GM08714 (cell line): ENCODE results near the gene TRPM1.

ENCODE experiments used
- H3K4me3 ChIP-seq: fragments of 200-500 bp; sonication (Bioruptor generic); 2 replicates; pipeline ENCODE4 v1.5.1; 2014; ENCODE audit warnings: mild to moderate bottlenecking, low read length, inconsistent platforms
- ZNF274 ChIP-seq: IDR thresholded peaks from 2 replicates; pipeline ENCODE4 v1.6.1; 2012; ENCODE audit warnings: mild to moderate bottlenecking, low read depth, low read length

Gene TRPM1

DNA sequence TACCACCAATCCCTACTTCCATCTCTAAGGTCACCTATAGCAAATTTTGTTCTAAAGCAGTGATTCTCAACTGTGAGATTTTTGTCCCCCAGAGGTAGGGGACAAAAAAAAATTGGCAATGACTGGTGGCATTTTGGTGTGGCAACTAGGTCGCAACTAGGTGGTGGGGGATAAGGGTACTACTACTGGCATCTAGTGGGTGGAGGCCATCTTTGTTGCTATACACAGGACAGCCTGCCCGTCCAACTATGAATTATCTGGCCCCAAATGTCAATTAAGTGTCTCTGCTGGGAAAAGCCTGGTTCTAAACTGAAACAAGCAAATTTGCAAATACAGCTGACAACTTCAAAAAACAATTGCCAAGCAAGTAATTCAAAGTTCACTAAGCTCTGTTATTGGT lies 111.5 kb downstream of the TRPM1 start:
- H3K4me3 ChIP-seq = peak overlapping the region; percentile 97
- no peak for TF ChIP-seq ZNF274

DNA sequence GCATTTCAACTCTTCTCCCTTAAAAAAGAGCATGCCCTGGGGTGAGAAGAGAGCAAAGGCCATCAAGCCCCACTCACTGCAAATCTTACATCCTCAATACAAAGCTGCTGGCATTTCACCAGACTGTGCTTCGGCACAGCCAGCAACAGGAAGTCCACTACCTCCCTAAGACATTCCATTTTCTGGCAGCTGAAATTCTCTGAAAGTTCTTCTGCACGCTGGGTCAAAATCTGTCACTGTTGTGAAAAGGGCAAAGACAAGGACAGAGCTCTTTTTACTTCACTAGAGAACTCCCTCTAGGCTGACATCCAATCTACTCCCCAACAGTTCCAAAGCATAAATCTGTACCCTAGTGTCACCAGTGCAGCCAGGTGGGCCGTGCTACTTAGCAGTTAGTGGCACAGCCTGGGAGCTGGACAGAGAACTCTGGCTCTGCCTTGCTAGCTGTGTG lies 116.4 kb downstream of the TRPM1 start:
- no peak for TF ChIP-seq ZNF274
- H3K4me3 ChIP-seq = peak overlapping the region; percentile 25; the same call in 1 of the 2 replicates

DNA sequence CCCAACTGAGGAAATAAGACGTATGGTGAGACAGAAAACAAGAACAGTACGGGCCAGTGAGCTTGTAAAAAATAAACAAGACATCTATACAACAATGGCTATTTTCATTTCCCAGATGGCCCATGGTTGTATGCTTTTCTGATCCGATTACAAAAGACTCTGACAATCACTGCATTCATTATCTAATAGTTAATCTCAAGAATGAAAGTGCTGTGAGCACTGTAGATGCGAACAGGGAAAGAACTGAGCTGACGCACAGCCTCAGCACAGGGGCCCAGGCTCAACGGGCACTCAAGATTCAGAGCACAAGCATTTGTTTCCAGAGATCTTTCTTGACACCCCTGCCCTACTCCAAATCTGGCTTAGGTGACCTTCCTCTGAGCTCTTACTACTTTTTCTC lies 117.0 kb downstream of the TRPM1 start:
- H3K4me3 ChIP-seq = peak overlapping the region; percentile 25; the same call in 1 of the 2 replicates
- TF ChIP-seq ZNF274 = no peak

DNA sequence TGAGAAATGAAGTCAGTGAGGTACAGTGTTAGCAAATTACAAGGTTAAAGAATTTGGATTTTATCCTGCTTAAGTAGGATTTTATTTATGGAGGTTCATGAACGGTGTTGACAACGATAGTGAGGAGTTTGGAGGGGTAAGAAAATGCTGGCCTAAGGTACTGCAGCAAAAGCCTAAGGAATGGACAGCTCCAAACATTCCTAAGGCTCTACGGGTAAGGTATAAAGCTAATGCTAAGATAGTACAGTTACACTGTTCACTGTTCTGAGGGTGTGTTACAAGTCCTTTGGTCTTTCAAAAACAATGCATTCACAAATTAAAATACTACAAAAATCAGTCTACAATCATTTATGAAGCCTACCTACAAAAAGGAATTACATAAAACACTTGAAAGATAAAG lies 117.4 kb downstream of the TRPM1 start:
- no peak for TF ChIP-seq ZNF274
- H3K4me3 ChIP-seq = no peak overlapping the region

DNA sequence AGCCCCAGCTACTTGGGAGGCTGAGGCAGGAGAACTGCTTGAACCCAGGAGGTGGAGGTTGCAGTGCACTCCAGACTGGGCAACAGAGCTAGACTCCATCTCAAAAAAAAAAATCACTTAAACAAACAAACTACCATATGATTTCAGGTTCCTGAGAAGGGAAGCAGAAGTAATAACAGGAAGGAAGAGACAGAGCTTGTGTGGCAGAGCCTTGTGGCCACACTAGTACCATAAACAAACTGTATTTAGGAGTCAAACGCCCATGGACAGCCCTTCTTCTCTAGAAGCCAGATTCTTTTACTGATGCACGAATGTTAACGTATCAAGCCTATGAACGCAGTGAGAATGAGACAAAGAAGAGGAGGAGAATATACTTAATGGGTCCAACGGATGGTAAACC lies 122.1 kb downstream of the TRPM1 start:
- no peak overlapping the region for H3K4me3 ChIP-seq
- no peak for TF ChIP-seq ZNF274

DNA sequence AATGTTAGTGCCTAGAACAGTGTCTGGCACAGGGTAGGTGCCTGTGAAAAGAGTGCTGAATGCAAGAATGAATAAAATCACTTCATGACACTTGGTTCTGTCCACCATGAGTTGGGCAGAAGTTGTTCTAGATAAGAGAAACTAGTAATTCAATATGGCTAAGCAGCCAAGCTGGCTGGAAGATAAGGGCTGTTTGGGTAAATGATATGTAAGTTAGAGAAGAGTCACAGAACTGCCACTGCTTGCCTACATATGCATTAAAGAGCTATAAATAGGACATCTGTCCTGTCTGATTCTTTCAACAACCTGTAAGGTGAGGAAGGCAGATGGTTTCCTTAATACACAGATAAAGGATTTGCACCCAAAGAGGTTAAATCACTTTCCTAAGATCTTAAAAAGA lies 123.2 kb downstream of the TRPM1 start:
- no peak for TF ChIP-seq ZNF274
- H3K4me3 ChIP-seq = no peak overlapping the region

DNA sequence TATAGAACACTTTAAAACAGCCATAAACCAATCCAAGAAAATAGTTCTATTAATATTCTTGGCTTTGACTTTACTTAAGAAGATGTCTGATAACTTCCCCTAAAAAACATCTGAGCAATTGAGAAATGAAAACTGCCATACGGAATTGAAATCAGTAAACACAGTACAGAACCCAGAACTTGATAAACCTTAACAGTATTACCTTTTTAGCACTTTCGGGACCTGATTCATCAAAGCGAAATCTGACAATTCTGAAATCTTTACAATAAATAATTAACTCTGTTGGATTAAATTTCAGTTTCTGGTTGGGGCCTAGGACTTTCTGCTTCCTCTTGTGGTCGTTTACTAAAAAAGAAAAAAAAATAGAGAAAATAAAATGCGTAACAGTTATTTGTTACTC lies 127.4 kb downstream of the TRPM1 start:
- TF ChIP-seq ZNF274 = no peak
- H3K4me3 ChIP-seq = no peak overlapping the region

DNA sequence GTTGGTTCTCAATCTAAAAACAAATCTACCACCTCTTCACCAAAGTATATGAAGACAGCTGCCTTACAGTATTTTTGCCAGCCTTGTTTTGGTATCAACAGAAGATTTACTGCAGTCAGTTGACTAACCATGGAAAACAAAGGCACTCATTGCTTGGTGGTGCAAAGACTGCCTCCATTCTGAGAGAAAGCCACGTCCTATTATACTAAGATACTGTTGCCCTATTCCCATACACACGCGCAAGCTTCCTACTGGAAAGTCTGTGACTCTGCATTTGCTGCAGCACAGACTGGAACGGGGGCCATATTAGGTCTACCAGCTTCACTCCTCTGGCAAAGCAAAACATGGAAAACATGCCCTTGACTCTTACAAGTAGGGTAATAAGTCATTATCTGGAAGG lies 128.1 kb downstream of the TRPM1 start:
- H3K4me3 ChIP-seq = no peak overlapping the region; the same call in 1 of the 2 replicates
- TF ChIP-seq ZNF274 = no peak

DNA sequence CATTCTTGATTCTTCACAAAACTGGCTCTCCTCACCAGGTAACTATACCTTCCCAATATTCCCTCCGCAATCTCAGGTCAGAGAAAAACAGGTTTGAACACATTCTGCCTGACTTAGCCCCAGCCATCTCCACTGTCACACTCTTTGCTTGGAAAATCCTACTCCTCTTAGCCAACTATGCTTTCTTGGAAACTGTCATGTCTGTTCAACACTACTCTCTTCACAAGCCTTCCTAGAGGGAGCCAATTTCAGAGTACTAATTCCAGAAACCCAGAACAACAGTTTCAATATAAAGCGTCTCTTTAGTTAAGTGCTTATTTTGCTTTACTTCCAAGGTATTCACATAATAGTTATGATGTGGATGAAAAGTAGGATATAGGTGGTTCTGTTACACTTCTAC lies 131.8 kb downstream of the TRPM1 start:
- H3K4me3 ChIP-seq = no peak overlapping the region
- no peak for TF ChIP-seq ZNF274

DNA sequence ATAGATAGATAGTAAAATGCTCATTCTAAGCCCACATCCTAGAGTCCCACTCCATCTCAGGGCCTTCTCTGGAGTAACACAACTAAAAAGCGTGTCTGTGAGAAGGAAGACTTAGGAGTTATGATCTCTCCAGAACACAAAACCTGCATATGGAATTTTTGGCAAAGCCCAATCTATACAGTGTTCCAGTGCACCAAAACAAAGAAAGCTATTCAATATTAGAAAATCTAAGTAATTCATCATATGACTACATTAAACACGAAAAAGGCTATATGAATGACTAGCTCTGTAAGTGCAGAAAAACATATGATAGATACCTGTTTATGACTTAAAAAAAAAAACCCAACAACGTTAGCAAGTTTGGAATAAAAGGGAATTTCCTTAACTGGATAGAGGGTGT lies 137.8 kb downstream of the TRPM1 start:
- TF ChIP-seq ZNF274 = no peak
- no peak overlapping the region for H3K4me3 ChIP-seq

DNA sequence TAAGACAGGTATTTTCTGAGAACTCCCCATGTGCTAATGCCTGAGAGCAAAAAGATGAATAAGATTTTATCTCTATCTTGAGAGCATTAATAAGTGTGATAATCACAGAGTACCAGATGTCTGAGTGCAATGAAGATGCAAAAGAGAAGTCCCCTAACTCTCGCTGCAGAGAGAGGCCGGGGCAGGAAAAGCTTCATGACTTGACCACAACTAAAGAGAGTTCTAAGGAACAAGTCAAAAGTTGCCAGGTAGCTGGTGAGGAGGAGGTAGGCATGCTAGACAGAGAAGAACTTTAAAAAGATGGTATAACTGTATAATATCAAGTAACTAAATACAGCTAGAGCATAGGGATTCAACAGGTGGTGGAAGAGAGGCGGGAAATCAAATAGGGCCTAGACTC lies 138.9 kb downstream of the TRPM1 start:
- H3K4me3 ChIP-seq = no peak overlapping the region
- no peak for TF ChIP-seq ZNF274

DNA sequence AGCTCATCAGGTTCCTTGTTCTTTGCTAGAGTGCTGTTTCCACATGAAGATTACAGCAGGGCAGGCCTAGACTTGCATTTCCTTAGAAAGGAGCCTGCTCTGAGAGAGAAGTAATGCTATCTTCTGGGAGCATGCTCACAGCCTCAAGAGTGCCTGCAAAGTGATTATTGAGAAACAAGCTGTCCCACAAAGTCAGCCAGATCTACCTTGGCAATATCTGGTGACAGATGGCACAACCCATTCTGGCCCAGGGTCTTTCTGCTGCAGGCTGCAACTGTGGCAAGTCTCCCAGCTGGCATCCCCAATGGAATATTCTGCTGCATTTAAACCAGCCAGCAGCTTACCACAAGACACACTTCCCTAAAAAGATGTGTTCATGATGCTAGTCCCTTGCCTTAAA lies 139.4 kb downstream of the TRPM1 start:
- TF ChIP-seq ZNF274 = no peak
- H3K4me3 ChIP-seq = no peak overlapping the region

DNA sequence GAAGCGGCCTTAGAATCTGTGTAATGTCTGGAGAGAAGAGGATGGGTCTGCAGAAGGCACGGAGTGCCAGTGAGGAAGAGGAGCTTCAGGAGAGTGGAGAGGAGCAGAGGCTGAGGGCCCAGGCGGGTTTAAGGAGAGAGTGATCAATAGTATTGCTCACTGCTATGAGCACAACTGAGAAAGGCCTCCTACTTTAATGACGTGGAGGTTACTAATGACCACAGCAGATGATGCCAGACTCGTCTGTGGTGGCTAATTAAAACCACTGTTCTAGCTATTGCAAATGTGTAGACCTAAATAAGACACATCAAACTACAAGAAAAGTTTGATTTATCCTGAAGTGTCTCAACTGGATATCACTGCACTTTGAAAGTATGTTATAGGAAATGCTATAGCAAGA lies 143.3 kb downstream of the TRPM1 start:
- TF ChIP-seq ZNF274 = no peak

DNA sequence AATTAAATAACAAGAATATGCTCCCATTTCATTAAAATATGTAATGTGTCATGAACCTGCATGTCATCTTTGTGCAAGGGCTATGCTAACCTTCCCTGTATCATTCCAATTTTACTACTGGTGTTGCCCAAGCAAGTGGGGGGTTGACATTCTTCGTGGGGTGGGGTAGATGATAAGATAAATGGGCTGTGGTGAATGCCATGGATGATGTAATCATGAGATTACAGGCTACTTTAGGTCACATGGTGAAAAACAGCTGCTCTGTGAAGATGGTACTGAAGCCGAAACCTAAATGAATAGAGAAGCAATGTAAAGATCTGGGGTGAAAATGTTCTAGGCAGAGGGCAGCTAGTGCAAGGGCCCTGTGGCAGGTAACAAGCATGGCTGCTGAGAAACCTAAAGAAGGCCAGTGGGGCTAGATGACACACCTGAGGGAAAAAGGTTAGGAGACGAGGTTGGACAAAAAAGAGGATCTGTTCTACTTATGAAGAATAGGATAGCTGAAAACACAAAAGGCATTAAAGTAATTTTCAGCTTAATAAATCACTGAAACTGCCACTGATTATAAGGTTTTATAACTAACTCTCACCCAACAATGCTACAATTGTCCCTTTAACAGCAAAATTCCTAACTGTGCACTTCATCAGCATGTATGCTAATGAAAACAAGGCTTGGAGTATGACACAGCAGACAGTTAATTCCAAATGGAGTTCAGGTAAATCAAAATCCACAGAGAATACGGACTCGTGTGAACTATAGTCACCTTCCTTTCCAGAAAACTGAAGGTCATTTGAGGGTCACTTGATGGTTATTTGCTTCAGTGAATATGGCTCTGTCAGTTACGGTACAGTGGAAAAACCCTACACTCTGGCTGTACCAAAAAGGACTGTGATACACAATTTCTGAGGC lies 145.1 kb downstream of the TRPM1 start:
- no peak for TF ChIP-seq ZNF274

More for the DNA sequence above, 143.3 kb downstream of the TRPM1 start:
- H3K4me3 ChIP-seq = no peak overlapping the region

DNA sequence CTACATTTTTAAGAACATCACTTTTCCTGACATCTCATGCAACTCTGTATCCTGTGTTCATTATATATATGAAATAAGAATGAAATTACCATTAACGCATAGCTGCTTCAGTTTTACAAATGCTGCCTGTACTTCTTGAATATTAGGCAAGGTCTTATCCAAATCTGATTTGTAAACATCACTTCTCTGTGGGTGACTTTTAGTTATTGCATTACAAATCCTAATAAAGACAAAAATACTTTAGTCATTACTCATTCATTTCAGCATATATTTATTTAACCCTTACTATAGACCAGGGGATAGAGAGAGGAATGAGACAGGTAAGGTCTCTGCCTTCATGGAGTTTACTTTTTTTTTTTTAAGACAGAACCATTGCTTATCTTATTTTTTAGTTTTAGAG lies 146.9 kb downstream of the TRPM1 start:
- no peak for TF ChIP-seq ZNF274
- H3K4me3 ChIP-seq = no peak overlapping the region

More for the DNA sequence above, 145.1 kb downstream of the TRPM1 start:
- no peak overlapping the region for H3K4me3 ChIP-seq
